ENCODE measurements around the gene LASP1NB.

Gene LASP1NB

DNA sequence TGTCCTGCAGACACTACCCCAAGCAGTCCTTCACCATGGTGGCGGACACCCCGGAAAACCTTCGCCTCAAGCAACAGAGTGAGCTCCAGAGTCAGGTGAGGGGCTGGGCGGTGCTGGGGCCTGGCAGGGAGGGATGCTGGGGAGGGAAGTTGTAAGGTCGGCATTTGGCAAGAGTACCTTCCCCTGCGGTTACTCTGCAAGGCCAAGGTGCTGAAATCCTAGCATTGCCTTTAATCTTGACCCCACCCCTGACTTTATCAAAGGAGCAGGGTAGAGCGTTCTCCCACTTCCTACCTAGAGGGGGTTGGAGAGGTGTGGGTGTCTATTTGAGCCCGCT, 35.0 kb upstream of the LASP1NB start:
- no peak overlapping the region for H3K4me3 ChIP-seq (replicated peaks in 1 of 2; ENCODE audit: low read depth in 2 of 2, low read length in 2 of 2)
- DNase-seq (ENCODE audit: low read depth in 2 of 2): no peak
- TF ChIP-seq CTCF (IDR thresholded peaks at IDR 0.05; ENCODE audit: low read depth, low read length): no peak

- no peak overlapping the region for H3K4me3 ChIP-seq (replicated peaks in 1 of 2; ENCODE audit: low read depth in 2 of 2, low read length in 2 of 2)
- TF ChIP-seq CTCF (IDR thresholded peaks at IDR 0.05; ENCODE audit: low read depth, low read length): no peak
- no peak for DNase-seq (ENCODE audit: low read depth in 2 of 2)
These were observed 34.0 kb upstream of the LASP1NB start for GRCh38 chr17:38891441-38891840.

GRCh38 chr17:38892083-38892482, 33.3 kb upstream of the LASP1NB start:
- no peak for DNase-seq (ENCODE audit: low read depth in 2 of 2)

GRCh38 chr17:38892620-38893019, 32.8 kb upstream of the LASP1NB start:
- TF ChIP-seq CTCF (IDR thresholded peaks at IDR 0.05; ENCODE audit: low read depth, low read length): no peak
- H3K4me3 ChIP-seq (replicated peaks in 1 of 2; ENCODE audit: low read depth in 2 of 2, low read length in 2 of 2): no peak overlapping the region
- no peak for DNase-seq (ENCODE audit: low read depth in 2 of 2)

More at GRCh38 chr17:38892083-38892482, 33.3 kb upstream of the LASP1NB start:
- TF ChIP-seq CTCF (IDR thresholded peaks at IDR 0.05; ENCODE audit: low read depth, low read length): no peak
- no peak overlapping the region for H3K4me3 ChIP-seq (replicated peaks in 1 of 2; ENCODE audit: low read depth in 2 of 2, low read length in 2 of 2)

GRCh38 chr17:38893113-38893512, 32.3 kb upstream of the LASP1NB start:
- no peak overlapping the region for H3K4me3 ChIP-seq (replicated peaks in 1 of 2; ENCODE audit: low read depth in 2 of 2, low read length in 2 of 2)
- no peak for DNase-seq (ENCODE audit: low read depth in 2 of 2)
- TF ChIP-seq CTCF (IDR thresholded peaks at IDR 0.05; ENCODE audit: low read depth, low read length): no peak

DNA sequence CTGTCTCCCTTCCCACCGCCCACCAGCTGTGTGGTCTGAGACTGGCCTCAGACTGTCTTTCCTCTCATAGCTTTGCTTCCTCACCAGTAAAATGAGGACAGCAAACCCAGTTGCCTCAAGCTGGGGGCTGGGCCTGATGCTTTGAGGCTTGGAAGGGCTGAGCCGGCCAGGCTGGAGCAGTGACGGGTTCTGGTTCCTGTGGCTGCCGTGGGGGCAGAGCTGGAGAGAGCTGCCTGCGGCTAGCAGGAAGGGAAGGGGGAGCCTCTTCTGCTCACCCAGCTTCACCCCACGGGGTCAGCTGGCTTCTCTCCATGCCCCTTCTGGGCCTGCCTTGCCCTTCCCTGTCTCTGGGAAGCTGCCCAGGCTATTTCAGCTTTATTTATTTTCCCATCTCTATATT, 31.8 kb upstream of the LASP1NB start:
- DNase-seq (ENCODE audit: low read depth in 2 of 2): peak; percentile 40 to 45
- no peak overlapping the region for H3K4me3 ChIP-seq (replicated peaks in 1 of 2; ENCODE audit: low read depth in 2 of 2, low read length in 2 of 2)
- TF ChIP-seq CTCF (IDR thresholded peaks at IDR 0.05; ENCODE audit: low read depth, low read length): no peak

- H3K4me3 ChIP-seq (replicated peaks in 1 of 2; ENCODE audit: low read depth in 2 of 2, low read length in 2 of 2): no peak overlapping the region
- no peak for TF ChIP-seq CTCF (IDR thresholded peaks at IDR 0.05; ENCODE audit: low read depth, low read length)
- no peak for DNase-seq (ENCODE audit: low read depth in 2 of 2)
These were observed 31.1 kb upstream of the LASP1NB start for GRCh38 chr17:38894276-38894675.
